HG02678 (cell line): ENCODE measurements around the gene SLC44A3.
A peak's percentile ranks its signal among the peaks of the same experiment; 100 is the strongest.
"Not testable (repeated sequence)": the region's sequence is repeated elsewhere in the genome, so short reads cannot be mapped to it uniquely, and the experiment has no call there.

Experiments used
- ATAC-seq: cut with Tn5 transposase; IDR thresholded peaks from one replicate; pipeline ENCODE4 v1.9.1; 2021; ENCODE audit warnings: mild to moderate bottlenecking, moderate library complexity; ENCODE audit not compliant: unreplicated experiment

The SLC44A3 gene

DNA sequence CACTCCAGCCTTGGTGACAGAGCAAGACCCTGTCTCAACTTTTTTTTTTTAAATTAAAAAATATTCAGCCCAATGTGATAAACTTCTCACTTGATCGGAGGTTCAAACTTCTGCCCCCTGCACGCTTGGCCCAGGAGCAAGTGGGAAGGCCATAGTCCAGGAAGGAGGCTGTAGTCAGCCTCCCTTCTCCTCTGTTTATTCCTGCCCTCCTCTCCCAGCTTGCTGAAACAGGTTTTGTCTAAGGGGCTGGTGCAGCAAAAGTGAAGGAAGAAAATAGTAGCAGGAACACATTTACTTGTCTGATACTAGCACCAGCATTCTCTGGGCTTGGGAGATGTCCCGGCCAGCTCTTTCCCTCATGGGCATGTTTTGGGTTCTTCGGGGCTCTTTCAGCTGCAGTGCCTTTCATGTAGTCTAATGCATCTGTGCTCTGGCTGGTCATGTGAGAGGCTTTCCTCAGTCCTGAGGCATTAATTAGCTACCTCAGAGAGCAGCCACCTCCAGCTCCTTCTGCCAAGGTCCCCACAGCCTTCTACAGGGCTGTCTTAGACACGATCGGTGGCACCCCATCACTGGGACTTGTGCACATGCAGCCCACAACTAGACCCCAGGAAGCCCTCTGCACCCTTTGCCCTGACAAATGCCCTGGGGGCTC is 12.9 kb downstream of the SLC44A3 start:
- ATAC-seq = no peak

DNA sequence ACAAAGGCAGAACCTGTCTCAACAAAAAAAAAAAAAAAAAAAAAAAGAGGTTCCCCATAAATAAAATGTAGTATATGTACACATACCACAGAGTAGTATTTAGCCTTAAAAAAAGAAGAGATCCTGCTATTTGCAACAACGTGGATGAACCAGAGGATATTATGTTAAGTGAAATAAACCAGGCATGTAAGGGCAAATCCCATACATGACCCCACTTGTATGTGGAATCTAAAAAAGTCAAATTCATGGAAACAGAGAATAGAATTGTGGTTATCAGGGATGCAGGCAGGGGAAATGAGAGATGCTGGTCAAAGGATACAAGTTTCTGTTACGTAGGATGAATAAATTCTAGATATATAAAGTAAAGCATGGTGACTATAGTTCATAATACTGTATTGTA is 16.7 kb downstream of the SLC44A3 start:
- no peak for ATAC-seq

DNA sequence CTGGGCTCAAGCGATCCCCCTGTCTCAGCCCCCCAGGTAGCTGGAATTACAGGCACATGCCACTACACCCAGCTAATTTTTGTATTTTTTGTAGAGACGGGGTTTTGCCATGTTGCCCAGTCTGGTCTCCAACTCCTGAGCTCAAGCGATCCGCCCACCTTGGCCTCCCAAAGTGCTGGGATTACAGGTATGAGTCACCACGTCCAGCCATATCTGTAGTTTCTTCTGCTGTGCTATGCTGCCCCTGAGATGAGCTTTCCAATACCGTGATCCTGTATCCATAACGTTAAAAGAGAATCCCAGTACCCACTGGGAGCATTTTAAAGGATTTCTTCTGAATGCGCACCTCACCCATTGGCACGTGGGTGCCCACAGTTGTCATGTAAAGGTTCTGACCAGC is 20.2 kb downstream of the SLC44A3 start:
- ATAC-seq = not testable (repeated sequence)

- ATAC-seq = no peak
Observed at GRCh38 chr1:94840808-94841207, 20.7 kb downstream of the SLC44A3 start.

- no peak for ATAC-seq
Observed at GRCh38 chr1:94843430-94843829, 23.3 kb downstream of the SLC44A3 start.

DNA sequence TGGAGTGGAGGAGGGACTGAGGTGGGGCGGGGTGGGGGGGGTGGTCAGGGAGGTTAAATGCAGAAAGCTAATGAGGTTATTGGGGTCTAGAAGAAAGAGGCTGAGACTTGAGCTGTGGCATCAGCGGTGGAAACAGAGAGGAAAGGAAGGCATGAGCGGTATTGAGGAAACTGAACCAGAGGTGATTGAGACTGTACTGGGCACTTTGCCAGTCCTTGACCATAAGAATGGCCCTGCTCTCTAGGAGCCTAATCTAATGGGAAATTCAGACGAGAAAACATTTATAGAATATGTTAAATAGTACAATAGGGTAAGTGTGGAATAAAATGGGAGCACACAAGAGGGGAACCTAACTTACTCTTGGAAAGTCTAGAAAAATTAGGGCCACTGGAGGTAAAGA is 23.7 kb downstream of the SLC44A3 start:
- ATAC-seq = no peak

- no peak for ATAC-seq
Observed at GRCh38 chr1:94846308-94846707, 26.2 kb downstream of the SLC44A3 start.

- ATAC-seq = no peak
Observed at GRCh38 chr1:94851571-94851970, 31.4 kb downstream of the SLC44A3 start.

DNA sequence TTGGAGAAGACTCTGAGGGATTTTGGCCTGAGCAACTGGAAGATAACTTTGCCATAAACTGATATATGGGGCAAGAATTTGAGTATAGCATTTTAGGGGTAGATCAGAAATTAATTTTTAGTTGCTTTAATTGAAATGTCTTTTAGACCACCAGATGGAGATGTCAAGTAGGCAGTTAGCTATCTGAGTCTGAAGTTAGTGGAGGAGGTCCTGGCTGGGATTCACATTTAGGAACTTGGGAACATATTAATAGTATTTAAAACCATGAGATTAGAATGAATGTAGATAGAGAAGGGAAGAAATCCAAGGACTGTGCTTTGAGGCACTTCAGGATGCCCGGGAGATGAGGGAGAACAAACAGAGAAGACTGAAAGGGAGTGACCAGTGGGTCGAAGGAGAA is 32.6 kb downstream of the SLC44A3 start:
- no peak for ATAC-seq

DNA sequence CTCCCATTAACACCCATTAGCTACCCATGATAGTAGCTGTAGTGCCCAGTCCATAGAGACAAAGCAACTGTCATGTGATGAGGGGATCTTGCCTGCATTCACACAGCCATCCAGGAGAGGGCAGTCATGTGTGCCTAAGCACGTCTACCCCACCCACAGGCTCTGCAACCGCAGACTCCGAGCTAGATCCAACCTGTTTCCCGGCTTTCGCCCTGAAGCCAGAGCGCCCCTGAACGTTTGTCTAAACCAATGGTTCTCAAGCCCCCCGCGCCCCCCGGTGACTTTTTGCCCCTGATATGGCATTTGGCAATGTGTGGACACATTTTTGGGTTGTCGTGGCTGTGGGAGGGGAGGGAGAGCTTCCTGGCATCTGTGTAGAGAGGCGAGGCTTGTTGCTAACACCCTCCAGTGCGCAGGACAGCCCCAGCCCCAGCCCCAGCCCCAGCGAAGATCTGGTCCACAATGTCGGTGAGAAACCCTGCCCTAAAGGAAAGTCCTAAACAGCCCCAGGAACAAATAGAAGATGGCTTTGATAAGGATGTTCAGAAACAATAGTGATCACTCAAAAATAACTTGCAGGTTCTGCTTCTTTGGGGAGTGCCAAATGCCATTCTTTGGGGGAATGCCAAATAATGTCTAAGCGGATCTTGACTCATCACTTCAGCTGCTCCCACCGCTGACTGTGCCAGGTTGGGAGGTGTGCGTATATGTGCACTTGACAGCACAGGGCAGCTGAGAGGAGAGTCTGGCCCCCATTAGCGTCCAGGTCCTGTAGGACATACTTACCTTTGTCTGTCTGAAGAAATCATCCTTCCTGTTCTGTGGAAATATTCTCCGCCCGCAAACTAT is 34.5 kb downstream of the SLC44A3 start:
- peak; percentile 99 for ATAC-seq

- no peak for ATAC-seq
Observed at GRCh38 chr1:94855307-94855700, 35.1 kb downstream of the SLC44A3 start.

GRCh38 chr1:94856004-94856403 is 35.8 kb downstream of the SLC44A3 start:
- no peak for ATAC-seq

GRCh38 chr1:94856868-94857267 is 36.7 kb downstream of the SLC44A3 start:
- no peak for ATAC-seq

GRCh38 chr1:94858276-94858675 is 38.1 kb downstream of the SLC44A3 start:
- ATAC-seq = no peak

- no peak for ATAC-seq
Observed at GRCh38 chr1:94859174-94859573, 39.0 kb downstream of the SLC44A3 start.

- no peak for ATAC-seq
Observed at GRCh38 chr1:94862718-94863117, 42.6 kb downstream of the SLC44A3 start.

GRCh38 chr1:94863297-94863911 is 43.2 kb downstream of the SLC44A3 start:
- ATAC-seq = no peak

DNA sequence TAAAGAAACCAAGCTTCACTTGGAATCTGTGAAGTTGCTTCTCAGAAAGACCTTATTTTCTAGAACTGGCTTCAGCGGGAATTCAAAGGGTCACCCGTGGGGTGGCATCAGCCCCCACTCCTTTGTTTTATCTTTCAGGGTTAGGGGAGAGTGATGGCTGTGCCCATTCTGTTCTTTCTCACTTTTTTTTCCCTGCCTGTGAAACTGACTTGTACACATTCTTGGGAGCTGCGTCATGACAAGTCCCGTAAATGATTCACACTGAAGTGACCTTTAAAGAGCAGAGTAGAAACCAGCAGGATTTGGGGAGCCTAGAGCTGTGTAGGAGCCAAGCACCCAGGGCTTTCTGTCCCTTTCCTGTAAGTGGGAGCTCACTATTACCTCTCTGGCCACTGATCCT is 43.8 kb downstream of the SLC44A3 start:
- ATAC-seq = no peak

- no peak for ATAC-seq
Observed at GRCh38 chr1:94864821-94865220, 44.7 kb downstream of the SLC44A3 start.

DNA sequence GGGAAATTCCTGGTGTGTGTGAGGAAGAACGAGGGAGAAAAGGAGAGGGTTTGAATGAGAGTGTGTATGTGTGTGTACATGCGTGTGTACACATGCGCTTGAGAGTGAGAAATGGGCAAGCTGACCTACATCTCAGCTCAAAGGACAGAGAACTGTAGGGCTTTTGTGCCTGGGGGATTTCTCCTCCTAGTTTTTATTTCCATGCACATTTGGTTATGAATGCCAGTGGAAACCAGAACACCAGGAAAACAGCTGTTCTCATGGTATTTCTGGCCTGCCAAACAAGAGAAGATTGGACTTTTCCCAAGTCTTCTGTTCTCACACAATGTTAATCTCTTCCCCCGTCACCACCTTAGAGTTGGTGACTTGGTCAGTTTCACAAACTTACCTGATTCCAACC is 45.2 kb downstream of the SLC44A3 start:
- ATAC-seq = no peak

DNA sequence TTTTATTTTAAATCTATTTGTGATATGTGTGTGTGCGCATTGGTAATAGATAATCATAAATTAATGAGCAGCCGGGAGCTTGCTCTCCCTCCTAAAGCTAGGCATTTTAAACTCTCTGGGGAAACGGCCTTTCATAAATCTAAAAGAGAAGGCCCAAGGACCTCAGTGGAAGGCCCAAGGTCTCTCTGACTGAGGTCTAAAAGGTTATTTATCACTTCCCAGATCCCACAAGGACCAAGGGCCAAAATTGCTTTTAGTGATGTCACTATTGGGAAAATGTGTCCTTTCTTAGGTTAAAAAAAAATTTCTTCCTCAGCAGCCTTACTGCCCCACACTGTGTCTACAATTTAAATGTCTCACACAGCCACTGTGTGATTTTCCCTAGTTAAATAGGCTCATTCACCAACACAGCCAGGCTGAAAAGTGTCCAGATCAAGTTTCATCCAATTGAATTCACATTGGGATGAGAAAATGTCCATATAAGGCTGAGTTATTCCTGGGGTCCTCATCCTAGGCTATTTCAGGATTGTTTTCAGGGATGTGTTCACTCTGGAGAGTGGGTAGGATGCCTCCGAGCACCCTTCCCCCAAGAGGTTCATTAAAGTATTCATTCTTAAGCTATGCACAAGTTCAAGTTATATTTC is 46.1 kb downstream of the SLC44A3 start:
- no peak for ATAC-seq

DNA sequence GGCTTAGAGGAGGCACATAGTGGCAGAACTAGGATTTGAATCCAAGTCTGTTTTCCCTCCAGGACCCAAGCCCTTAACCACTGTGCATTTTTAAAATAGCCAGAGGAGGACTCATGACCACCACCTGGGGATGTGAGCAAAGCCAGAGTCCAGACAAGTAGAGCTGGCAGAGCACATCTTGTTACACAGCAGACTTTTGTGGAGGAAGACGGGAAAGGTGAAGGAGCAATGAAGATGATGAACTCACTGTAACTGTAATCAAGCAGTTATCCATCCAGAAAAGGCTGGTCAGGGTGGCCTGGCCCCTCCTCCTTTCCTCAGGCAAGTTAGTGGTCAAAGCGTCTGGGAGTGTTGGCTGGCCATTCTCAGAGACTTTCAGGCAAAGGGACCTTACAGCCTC is 50.9 kb downstream of the SLC44A3 start:
- ATAC-seq = no peak
